Stimulated activated CD4-positive, alpha-beta T cell treated with anti-CD3 and anti-CD28 coated beads, Interleukin-2, amount 100 ng/mL, for 24 hours (primary cell): ENCODE data around the gene MAGEB3.
"Not testable (repeated sequence)": the region's sequence is repeated elsewhere in the genome, so short reads cannot be mapped to it uniquely, and the experiment has no call there.

Source experiments
- DNase-seq, 2 donors: peaks; one replicate each; pipeline ENCODE4 v3.0.0-alpha.2; 2020

MAGEB3 gene

GRCh38 chrX:30230395-30230794 lies at the start of gene MAGEB3:
Gene MAGEB3 (plus strand): TSS chrX:30230657. CDS start chrX:30235925, 5,268 bp downstream.
- DNase-seq = no peak

DNA sequence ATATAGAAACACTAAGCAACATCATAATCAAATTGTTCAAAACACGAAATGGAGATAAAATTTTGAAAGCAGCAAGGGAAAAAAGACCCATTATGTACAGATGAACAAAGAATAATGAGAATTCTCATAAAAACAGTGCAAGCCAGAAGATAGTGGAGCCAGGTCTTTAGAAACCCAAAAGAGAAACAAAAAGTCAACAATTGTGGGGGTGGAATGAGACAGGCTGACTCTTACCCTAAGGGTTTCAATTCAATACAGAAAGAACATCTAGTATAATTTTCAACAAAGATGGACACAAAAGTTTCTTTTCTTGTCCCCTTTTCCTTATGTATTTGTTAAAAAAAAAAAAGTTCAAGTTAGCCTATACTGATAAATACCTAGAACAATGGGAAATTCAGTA lies 49.1 kb upstream of the MAGEB3 start:
- no peak for DNase-seq

DNA sequence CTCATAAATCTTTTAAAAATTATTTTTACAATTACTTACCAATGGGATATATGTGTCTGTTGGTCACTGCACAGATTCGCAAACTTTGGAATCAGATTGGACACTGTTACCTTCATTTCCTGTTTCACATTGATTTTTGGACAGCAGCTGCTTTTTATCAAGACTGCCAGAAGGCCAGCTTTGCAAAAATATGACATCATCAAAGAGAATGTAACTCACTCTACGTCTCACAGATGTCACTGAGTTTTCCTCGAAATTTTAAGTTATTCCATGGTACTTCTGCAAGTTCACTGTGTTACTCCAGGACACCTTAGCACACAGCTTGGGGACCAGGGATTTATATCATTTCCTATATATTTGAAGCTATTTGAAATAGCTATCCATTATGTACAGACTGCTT lies 46.9 kb upstream of the MAGEB3 start:
- no peak for DNase-seq

DNA sequence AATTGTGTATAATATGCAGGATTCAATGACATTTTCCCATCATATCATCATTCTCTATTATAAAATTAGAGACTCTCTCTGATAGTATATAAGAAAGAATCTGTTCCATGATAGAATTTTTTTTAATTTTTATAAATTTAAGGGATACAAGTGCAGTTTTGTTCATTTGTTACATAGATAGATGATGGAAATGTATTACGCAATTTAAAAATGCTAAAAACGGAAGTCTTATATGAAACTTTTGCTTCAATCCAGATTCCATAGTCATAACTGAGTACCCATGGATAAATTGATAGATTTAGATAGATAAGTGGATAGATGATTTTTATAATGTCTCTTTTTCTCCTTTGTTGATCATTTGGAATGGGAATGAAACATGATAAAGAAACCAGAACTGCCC lies 40.0 kb upstream of the MAGEB3 start:
- DNase-seq = no peak

DNA sequence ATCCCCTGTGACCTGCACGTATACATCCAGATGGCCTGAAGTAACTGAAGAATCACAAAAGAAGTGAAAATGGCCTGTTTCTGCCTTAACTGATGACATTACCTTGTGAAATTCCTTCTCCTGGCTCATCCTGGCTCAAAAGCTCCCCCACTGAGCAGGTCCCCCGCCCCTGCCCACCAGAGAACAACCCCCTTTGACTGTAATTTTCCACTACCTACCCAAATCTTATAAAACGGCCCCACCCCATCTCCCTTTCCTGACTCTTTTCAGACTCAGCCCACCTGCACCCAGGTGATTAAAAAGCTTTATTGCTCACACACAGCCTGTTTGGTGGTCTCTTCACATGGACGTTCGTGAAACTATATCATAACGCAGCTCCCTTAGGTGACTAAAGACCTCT lies 36.5 kb upstream of the MAGEB3 start:
- not testable (repeated sequence) for DNase-seq

DNA sequence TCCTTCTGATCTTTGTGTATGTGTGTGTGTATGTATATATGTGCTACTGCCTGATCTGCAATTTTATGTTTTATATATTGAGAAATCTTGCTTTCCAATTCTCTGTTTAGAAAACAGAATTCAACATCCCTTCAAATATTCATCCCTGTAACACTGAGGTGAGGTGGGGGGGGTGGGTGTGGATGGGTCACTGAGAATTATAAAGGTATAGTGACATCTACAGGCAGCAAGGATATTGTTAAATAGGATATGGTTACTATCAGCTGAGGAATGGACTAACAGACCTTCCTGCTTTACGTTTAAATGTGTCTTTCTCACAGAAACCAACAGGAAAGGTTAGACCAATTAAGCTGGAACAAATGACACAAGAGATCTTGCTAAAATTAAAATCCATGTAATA lies 34.1 kb upstream of the MAGEB3 start:
- DNase-seq = no peak

DNA sequence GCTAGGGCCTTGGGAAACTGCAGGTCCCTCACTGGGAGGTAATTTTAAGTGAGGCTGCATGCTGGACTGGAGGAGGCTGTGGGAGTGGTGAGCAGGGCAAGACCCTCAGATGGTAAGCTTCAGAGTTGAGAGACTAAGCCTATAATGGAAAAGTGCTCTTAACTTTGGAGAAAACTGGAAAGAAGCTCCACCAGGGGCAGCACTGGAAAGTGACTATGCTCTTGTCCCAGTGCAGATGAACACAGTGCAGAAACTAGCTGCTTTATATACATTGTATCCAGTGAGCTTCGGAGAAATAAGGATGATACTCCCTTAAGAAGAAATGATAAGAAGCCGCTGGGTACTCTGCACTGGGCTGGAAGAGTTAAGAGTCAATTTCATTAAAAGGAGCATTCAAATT lies 18.3 kb upstream of the MAGEB3 start:
- DNase-seq = no peak

DNA sequence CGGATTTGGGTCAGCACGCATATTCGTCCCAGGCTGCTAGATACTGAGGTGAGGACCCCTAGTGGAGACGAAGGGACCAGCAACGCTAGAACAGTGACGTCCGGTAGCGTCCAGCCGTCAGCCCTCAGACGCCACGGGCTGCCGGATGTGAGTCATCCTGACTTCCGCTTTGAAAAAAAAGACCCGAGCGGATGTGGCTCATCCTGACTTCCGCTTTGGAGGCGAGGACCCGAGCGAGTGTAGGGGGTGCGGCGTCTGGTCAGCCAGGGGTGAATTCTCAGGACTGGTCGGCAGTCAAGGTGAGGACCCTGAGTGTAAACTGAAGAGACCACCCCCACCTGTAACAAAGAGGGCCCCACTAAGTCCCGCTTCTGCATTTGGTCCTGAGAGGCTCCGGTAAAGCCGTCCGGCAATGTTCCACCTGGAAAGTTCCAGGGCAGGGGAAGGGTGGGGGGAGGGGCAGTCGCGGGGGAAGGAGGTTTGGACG lies 15.1 kb upstream of the MAGEB3 start, which contains the start of gene MAGEB2:
MAGEB2 (plus strand) TSS at position 207 of the 487 bp plus-strand sequence. CDS start 3,018 bp downstream, outside the sequence.
- DNase-seq = no peak

- no peak for DNase-seq
These were observed 13.0 kb upstream of the MAGEB3 start for GRCh38 chrX:30217465-30217864.

DNA sequence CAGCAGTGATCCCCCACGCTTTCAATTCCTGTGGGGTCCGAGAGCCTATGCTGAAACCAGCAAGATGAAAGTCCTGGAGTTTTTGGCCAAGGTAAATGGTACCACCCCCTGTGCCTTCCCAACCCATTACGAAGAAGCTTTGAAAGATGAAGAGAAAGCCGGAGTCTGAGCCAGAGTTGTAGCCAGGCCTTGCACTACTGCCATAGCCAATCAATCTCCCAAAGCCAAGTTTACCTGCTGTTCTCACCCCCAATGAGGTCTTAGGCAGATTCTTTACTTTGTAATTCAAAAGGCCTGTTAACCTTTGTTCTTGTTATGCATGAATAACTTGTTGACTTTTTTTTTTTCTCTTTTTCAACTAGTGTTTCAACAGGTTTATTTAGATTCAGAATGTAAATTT lies 11.1 kb upstream of the MAGEB3 start:
- DNase-seq = no peak

- DNase-seq = no peak
These were observed 9.8 kb upstream of the MAGEB3 start for GRCh38 chrX:30220661-30221060.

DNA sequence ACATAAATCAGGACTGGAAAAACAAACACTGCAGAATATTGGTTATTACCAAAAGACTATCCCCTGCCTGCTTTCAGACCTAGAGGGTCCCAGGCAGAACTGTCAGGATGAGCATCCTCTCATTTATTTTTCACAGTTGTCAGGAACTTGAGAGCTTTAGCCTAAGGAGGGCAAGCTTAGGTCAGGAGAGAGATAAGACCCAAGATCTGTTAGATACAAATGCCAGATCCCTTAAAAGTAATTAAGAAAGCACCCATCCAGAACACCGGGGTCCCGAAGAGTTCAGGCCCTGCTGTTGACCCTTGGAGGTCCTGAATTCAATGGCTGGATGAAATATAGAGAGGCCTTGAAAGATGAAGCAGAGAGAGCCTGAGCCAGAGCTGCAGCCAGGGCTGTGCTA lies 5.9 kb upstream of the MAGEB3 start:
- DNase-seq = no peak

DNA sequence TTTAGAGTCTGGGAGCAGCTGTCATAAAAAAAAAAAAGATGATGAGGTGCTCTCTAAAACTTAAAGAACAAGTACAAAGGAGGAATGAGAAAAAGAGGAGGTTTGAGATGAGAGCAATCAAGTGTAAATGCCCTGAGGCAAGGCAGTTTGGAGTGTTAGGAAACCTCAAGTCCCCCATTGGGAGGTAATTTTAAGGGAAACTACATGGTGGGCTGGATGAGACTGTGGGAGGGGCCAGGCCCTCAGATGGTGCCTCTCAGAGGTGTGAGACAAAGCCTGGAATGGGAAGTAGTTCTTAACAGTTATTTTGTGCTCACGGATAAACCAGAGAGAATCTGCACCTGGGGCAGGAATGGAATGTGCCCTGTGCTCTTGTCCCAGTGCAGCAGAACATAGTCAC lies 1.9 kb upstream of the MAGEB3 start:
- DNase-seq = no peak

GRCh38 chrX:30241724-30242415 lies 11.4 kb downstream of the MAGEB3 start, which contains the start of gene MAGEB4:
Gene MAGEB4 (plus strand): TSS chrX:30242000. CDS start chrX:30242136, 136 bp downstream.
- no peak for DNase-seq

GRCh38 chrX:30246769-30247489 lies 16.5 kb downstream of the MAGEB3 start, which contains the start of gene MAGEB1:
Gene MAGEB1 (plus strand): TSS chrX:30247146. CDS start chrX:30250494, 3,348 bp downstream.
- no peak for DNase-seq

GRCh38 chrX:30248854-30249253 lies 18.4 kb downstream of the MAGEB3 start:
- DNase-seq = no peak

GRCh38 chrX:30253257-30253656 lies 22.8 kb downstream of the MAGEB3 start:
- DNase-seq = no peak

- no peak for DNase-seq
These were observed 29.5 kb downstream of the MAGEB3 start for GRCh38 chrX:30259927-30260326.

DNA sequence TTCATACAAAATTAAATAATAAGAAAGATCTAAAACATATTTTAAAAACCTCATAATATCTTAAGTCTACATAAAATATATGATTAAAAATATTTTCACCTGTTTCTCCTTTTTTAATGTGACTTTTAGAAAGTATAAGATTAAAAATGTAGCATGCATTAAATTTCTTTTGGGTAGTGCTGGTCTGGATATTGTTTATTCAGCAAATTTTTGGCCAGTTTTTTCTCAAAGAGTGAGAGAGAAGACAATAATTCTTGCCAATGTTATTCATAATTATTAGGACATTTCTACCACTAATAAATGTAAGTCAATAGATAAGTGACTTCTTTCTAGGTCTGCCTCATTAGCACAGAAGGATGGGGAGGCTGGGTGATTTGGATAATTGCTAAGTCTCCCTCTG lies 30.6 kb downstream of the MAGEB3 start:
- DNase-seq = no peak

DNA sequence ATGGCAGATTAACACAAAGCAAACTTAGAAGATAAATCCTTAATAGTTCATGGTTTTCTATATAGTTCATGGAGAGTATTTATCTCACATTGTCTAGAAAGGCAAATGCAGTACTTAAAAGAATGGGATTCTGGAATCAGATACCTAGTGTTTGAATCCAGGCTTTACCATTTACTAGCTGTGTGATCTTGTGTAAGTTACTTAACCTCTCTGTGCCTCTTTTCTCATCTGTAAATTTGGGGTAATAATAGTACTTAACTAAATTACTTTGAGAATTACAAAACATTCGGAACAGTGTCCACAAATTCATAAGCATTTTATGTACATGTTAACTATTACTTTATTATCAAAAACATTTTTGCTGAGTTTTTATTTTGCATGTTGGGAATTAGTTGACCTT lies 32.3 kb downstream of the MAGEB3 start:
- no peak for DNase-seq

GRCh38 chrX:30270639-30271038 lies 40.2 kb downstream of the MAGEB3 start:
- DNase-seq = no peak

DNA sequence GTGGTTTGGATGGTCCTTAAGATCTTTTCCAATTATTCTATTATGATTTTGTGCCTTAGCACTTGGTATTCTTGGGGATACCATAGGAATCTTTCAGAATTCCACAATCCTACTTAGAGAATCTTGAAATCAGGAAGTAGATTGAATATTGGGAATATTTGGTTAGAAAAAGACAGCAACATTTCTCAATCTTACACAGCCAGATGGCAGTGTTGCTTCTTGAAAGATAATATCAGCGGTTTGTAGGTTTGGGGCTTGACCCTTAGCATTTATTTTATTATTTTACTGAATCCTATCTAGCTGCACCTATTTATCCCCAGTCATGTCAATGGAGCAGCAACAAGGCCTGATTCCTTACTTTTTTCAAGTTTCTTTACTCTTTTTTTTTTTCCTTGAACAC lies 45.0 kb downstream of the MAGEB3 start:
- no peak for DNase-seq

- DNase-seq = no peak
These were observed 47.9 kb downstream of the MAGEB3 start for GRCh38 chrX:30278365-30278764.

DNA sequence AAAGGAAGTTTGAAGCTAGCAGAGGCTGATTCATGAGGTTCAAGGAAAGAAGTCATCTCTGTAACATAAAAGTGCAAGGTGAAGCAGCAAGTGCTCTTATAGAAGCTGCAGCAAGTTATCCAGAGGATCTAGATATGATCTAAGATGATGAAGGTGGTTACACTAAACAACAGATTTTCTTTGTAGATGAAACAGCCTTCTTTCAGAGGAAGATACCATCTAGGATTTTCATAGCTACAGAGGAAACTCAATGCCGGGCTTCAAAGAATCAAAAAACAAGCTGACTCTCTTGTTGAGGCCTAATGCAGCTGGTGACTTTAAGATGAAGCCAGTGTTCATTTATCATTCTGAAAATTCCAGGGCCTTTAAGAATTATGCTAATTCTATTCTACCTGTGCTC lies 50.0 kb downstream of the MAGEB3 start:
- no peak for DNase-seq
